B cell (primary cell): ENCODE measurements around the gene PACSIN1. TPM values are rescaled to one million over a fixed set of nuclear protein-coding genes. Genes with fewer than 3 reads are reported as not detected.

Experiments
- ATAC-seq: fragments of 200-7000 bp; cut with Tn5 transposase; one replicate; pipeline ENCODE4 v1.10.0; 2021; ENCODE audit warnings: low read depth, mild to moderate bottlenecking, moderate number of reproducible peaks, moderate library complexity
- CTCF ChIA-PET: fragments of 350-600 bp; sonication (Branson Sonifier 250); formaldehyde crosslinking; loops from one replicate; lab custom pipeline; 2021; ENCODE audit warnings: antibody characterized with exemption, inconsistent platforms; lab: Charles Lee
- POLR2A ChIA-PET: fragments of 350-600 bp; sonication (Branson Sonifier 250); formaldehyde crosslinking; loops from one replicate; lab custom pipeline; 2021; ENCODE audit warnings: antibody characterized with exemption; lab: Charles Lee
- DNase-seq: peaks from one replicate; pipeline ENCODE4 v3.0.0; 2013
- H2AFZ ChIP-seq: 2 replicates; pipeline ENCODE4 v1.6.1; 2012; ENCODE audit warnings: mild to moderate bottlenecking, low read depth, low read length; ENCODE audit not compliant: insufficient read depth, poor library complexity, severe bottlenecking
- H3K27ac ChIP-seq, 2 donors: 1 replicate in 1 of 2; 2 replicates in 1 of 2; pipeline ENCODE4 v1.5.1; 2012 to 2013; ENCODE audit warnings: low read length in 2 of 2, mild to moderate bottlenecking in 2 of 2, moderate library complexity in 1 of 2
- H3K27me3 ChIP-seq, 4 experiments: fragments of 200-600 bp in 1 of 4; sonication (generic) in 1 of 4; replicated peaks in 1 of 4; 1 replicate in 2 of 4; 2 replicates in 2 of 4; pipeline versions ENCODE4 v1.6.1 to v1.7.0; 2013 to 2016; ENCODE audit warnings: low read length in 3 of 4, mild to moderate bottlenecking in 2 of 4, mixed read lengths in 1 of 4, moderate library complexity in 1 of 4; ENCODE audit not compliant: insufficient read depth in 4 of 4, control insufficient read depth in 3 of 4; ENCODE audit errors: control extremely low read depth in 1 of 4
- H3K36me3 ChIP-seq, 2 experiments: replicated peaks in 1 of 2; 1 replicate in 1 of 2; 2 replicates in 1 of 2; pipeline versions ENCODE4 v1.6.1 to v1.7.1; 2013; ENCODE audit warnings: low read length in 1 of 2; ENCODE audit not compliant: insufficient read depth in 2 of 2, control insufficient read depth in 1 of 2; ENCODE audit errors: control extremely low read depth in 1 of 2, extremely low read depth in 1 of 2
- H3K4me1 ChIP-seq, 2 donors: fragments of 200-600 bp in 1 of 2; sonication (generic) in 1 of 2; 1 replicate in 1 of 2; 2 replicates in 1 of 2; pipeline versions ENCODE4 v1.5.1 to v1.6.1; 2013 to 2017; ENCODE audit warnings: low read length in 2 of 2; ENCODE audit not compliant: control insufficient read depth in 2 of 2, insufficient read depth in 2 of 2
- H3K4me2 ChIP-seq: replicated peaks from 2 replicates; pipeline ENCODE3; 2012; ENCODE audit warnings: mild to moderate bottlenecking, low read depth, low read length; ENCODE audit not compliant: poor library complexity, severe bottlenecking
- H3K4me3 ChIP-seq, 5 experiments: fragments of 200-600 bp in 1 of 5; sonication (generic) in 1 of 5; 1 replicate in 3 of 5; 2 replicates in 2 of 5; pipeline versions ENCODE4 v1.5.1 to v1.7.0; 2011 to 2016; ENCODE audit warnings: low read length in 4 of 5, mild to moderate bottlenecking in 4 of 5, low read depth in 2 of 5, control low read depth in 1 of 5, moderate library complexity in 1 of 5; ENCODE audit not compliant: insufficient read depth in 1 of 5; ENCODE audit errors: control extremely low read depth in 1 of 5, extremely low read depth in 1 of 5
- H3K79me2 ChIP-seq: fragments of 200-600 bp; sonication (generic); one replicate; pipeline ENCODE4 v1.6.0; 2016; ENCODE audit warnings: low read length; ENCODE audit not compliant: control insufficient read depth, insufficient read depth
- H3K9ac ChIP-seq: fragments of 200-600 bp; sonication (generic); 2 replicates; pipeline ENCODE4 v1.6.1; 2017; ENCODE audit warnings: mild to moderate bottlenecking, low read length, moderate library complexity
- H3K9me3 ChIP-seq, 3 donors: one replicate each; pipeline versions ENCODE4 v1.6.1 to v1.7.1; 2013; ENCODE audit warnings: low read length in 2 of 3; ENCODE audit not compliant: control insufficient read depth in 2 of 3, insufficient read depth in 1 of 3; ENCODE audit errors: control extremely low read depth in 1 of 3
- H4K20me1 ChIP-seq: 2 replicates; pipeline ENCODE4 v1.6.0; 2012; ENCODE audit warnings: mild to moderate bottlenecking, low read length; ENCODE audit not compliant: insufficient read depth, control insufficient read depth, poor library complexity, severe bottlenecking
- H3K27ac Mint-ChIP-seq: one replicate; pipeline ENCODE4 v1.8.0; 2021; ENCODE audit warnings: mixed read lengths
- H3K27me3 Mint-ChIP-seq: one replicate; pipeline ENCODE4 v1.8.0; 2021; ENCODE audit warnings: mixed read lengths
- H3K4me1 Mint-ChIP-seq: one replicate; pipeline ENCODE4 v1.8.0; 2021; ENCODE audit warnings: mixed read lengths
- H3K4me3 Mint-ChIP-seq: one replicate; pipeline ENCODE4 v1.8.0; 2021; ENCODE audit warnings: mixed read lengths
- H3K9me3 Mint-ChIP-seq: one replicate; pipeline ENCODE4 v1.8.0; 2022; ENCODE audit warnings: mixed read lengths; ENCODE audit not compliant: insufficient read depth
- CTCF ChIP-seq: fragments of 200-600 bp; IDR thresholded peaks from one replicate; pipeline ENCODE4 v1.8.0; 2022; ENCODE audit warnings: antibody characterized with exemption, mild to moderate bottlenecking
- EZH2 ChIP-seq: IDR thresholded peaks from 2 replicates; pipeline ENCODE4 v1.6.1; 2012; ENCODE audit warnings: borderline replicate concordance, low read depth, mild to moderate bottlenecking, moderate library complexity, low read length; ENCODE audit not compliant: insufficient read depth, poor library complexity, severe bottlenecking
- WGBS: methylation state at CpG from one replicate; pipeline ENCODE4 v1.1.5; 2013; ENCODE audit warnings: missing lambda C conversion rate; ENCODE audit not compliant: insufficient coverage; 5-methylcytosine and 5-hydroxymethylcytosine counted together
- intact Hi-C: fragments of 100-400 bp; cut with micrococcal nuclease; formaldehyde crosslinking; loops from one replicate; pipeline ENCODE4 v1.10.0; 2022
- polyA plus RNA-seq: library from polyadenylated mRNA; depleted of rRNA; stranded (reverse); fragments of >200 nt; gene quantifications from 2 replicates; pipeline ENCODE4 v1.2.3, GENCODE V29; 2012
- total RNA-seq, 2 donors: library from RNA; stranded (reverse); fragments of 120-200 nt in 1 of 2; gene quantifications; 1 replicate in 1 of 2; 2 replicates in 1 of 2; pipeline versions ENCODE4 v1.2.3 to v1.2.4, GENCODE V29; 2013 to 2022

The PACSIN1 gene
- total and polyA plus RNA-seq, 2 donors (not counting 1 experiment from before 2014, with no cell fraction given) = 0.18 to 0.20 TPM

GRCh38 chr6:34566830-34567546 lies 101.1 kb downstream of the PACSIN1 start:
- H3K9ac ChIP-seq = no peak overlapping the region
- H3K4me1 Mint-ChIP-seq = no peaks in the 10 kb centered on the region
- peaks cover 0 to 12% (median 2%) of the 10 kb centered on the region in 4 experiments for H3K27me3 ChIP-seq
- H3K9me3 ChIP-seq = peaks cover 0 to 6% (median 0%) of the 10 kb centered on the region in 3 donors
- 95% methylated on average over 6 of the region's 14 CpGs for WGBS
- ChIA-PET CTCF (interaction anchor here (1.1 kb wide), 1 partner anchor 20 kb away, joined by 4 read pairs; no protein-coding TSS in a partner anchor), POLR2A (no interaction called here)
- H3K4me2 ChIP-seq = no peak overlapping the region
- peaks cover 3% of the 10 kb centered on the region for H3K27me3 Mint-ChIP-seq
- no peak overlapping the region for H3K27ac Mint-ChIP-seq
- H2AFZ ChIP-seq = no peak overlapping the region
- no peaks in the 10 kb centered on the region for H4K20me1 ChIP-seq
- no peak overlapping the region for H3K4me3 Mint-ChIP-seq
- H3K36me3 ChIP-seq = no peaks in the 10 kb centered on the region
- no peaks in the 10 kb centered on the region for H3K79me2 ChIP-seq
- ATAC-seq (no peak), DNase-seq (no peak)
- no peaks in the 10 kb centered on the region for H3K4me1 ChIP-seq
- no peak overlapping the region for H3K27ac ChIP-seq
- no peaks in the 10 kb centered on the region for H3K9me3 Mint-ChIP-seq
- no peak overlapping the region for H3K4me3 ChIP-seq
- intact Hi-C loops = no loop called here
- TF ChIP-seq CTCF = no peak
- TF ChIP-seq EZH2 = no peak
